NOMO-1 (cell line): ENCODE measurements around the gene SMU1.

Experiments used
- DNase-seq, 2 experiments: peaks; one replicate each; lab custom pipeline; 2025; ENCODE audit not compliant: unreplicated experiment in 2 of 2; lab: John Stamatoyannopoulos, UW

Gene SMU1

DNA sequence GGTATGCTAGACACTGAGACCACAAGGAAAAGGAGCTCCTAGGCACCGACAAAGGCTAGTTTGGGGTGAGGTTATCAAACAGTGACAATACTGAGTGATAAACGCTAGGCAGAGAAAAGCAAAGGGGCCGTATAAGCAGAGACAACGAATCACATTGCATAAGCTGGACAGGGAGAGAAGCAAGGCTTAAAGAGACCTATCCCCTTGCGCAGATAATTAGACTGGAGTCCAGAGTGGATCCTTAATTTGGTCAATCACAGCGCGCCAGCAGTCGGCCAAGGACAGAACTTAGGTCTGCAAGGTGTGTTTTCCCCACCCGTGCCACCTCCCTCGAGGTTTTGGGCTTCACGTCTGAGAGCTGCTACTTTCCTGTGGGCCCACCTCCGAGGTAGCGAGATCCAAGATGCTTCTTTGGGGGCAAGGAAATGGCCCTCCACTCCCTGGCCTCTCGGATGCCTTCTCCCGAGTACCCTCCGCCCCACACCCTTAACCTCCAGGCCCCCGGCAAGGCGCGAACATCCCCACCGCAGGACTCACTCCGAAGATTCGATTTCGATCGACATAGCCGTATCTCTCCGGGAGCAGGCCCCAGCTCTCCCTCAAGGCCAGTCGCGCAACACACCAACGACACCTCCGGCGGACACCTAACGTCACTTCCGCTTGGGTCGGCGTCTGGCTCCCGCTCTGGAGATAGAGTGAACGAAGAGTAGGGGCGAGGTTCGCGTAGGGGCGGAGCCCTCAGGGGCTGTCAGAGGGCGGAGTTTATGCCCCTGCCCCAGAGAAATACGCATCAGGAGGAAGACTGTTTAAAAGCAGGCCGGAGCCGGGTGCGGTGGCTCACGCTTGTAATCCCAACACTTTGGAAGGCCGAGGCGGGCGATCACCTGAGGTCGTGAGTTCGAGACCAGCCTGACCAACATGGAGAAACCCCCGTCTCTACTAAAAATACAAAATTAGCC is at the start of gene SMU1:
Gene SMU1 (minus strand): TSS at position 629 of the 959 bp plus-strand sequence. CDS start 66 bp downstream, at position 563.
- peak; percentile 98 to 99 for DNase-seq

DNA sequence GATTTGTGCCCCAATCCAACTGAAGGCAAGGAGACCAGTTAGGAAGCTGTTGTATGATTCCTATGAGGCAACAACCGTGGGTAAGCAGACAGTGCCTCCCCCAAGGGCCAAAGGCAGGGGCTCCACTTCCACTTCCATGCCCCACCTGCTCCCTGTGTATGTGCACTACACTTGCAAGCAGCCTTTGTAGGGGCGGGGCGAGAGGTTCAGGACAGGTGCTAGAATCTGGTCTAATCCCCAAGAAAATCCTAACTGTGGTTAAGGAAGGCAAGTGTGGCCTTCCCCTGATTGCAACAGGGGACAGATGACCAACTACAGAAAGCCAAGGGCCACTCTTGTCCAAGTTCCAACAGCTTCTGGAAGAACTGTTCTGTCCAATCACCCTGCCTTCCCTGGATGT is 49.0 kb upstream of the SMU1 start:
- DNase-seq, result no peak

DNA sequence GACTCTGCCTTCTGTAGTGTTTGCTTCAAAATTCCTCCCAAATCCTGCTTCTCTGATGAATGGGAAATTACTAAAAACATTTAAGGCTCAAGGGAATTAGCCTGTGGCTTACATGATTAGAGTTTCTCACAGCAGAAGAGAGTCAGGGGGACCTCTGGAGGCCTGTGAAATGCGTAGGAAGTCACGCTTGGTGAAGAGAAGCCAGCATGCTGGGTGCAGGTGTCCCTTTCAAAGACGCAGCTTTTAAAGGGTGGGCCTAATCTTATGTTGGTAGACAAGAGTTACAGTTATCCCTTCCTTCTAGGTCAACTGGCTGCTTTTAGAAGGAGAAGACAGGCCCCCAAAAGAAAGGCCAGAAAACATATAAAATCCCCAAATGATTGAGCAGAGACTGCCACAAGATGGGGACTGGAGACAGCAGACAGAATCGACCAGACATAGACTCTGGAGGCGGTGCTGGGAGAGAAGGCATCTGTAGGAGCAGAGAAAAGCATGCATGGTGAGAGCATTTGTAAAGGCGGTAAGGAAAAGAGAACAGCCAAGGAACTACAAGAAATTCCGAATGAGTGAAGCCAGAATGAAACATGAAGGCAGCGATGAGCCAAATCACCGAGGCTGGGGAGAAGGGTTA is 48.4 kb upstream of the SMU1 start:
- DNase-seq, result no peak

DNA sequence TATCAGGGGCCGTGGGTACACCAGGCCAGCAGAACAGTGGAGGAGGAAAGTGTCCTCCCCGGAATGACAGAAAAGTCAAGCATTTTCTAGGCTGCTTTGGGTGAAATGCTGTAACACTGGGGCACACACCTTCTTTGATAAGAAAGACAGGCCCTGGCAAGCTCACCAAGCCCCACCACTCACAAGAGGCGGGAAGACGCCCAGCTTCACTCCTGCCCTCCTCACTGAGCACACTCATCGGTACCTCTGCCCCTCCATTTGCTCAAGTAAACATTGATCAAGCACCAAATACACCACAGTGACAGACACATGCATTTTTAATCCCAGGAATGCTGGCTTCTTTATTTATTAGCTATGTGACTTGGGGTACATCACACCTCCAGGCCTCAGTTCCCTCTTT is 47.6 kb upstream of the SMU1 start:
- no peak for DNase-seq

DNA sequence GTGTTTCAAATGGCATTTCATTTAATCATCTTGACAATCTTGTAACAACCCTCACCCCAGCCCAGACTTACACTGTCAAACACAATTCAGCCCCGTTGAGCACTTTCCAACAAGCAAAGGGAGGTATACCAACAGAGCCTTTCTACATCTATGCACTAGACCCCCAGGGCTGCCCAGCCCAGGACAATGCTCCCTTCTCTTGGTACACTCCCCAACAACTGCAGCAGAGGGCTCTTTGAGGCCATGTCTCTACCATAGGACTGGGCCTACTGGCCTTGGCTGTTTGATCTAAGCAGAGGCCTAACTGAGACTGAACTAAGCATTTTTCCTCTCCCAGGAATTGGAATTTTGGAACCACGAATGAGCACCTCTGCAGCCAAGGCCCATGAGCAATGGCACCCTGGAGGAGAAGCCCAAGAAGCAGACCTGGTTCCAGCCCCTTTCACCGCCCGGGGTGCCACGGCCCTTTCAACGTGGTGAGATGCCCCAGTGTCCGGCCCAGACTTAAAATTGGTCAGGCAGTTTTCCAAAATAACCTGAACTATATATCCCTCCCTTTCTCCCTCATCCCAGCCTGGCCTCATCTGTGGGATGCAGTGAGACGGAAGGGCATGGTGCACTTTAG is 47.0 kb upstream of the SMU1 start:
- no peak for DNase-seq

DNA sequence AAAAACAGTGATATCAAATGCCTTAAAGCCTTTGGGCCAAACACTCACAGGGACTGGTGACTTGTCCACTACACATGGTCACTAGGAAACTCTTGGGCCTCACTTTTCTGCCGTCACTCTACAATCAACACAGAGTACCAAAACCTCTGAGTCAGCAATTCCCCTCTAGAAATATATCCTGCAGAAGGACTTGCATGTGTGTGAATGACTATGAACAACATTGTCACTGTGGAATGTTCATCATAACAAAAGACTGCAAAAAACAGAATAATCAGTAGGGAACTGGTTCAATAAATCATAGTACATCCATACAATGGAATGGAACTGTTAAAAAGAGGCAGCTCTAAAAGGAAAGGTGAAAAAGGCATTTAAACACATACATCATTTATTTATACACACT is 44.1 kb upstream of the SMU1 start:
- DNase-seq, result no peak

DNA sequence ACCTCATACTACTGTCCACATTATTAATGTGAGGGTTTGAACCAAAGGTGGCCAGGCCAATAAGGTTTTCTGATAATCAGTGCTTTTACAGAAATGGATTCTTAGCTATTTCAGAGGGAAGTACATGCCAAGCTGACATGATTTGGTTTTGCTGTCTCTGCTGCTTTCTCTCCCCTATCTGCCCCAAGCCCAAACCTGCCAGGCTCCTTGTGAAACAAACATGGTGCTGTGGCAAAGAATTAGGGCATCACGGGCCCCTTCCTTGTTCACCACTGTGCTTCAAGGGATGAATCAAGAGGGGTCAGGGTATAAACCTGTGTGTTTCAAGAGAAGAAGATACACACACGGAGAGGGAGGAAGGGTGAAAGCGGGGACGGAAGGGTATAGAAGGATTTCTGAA is 41.3 kb upstream of the SMU1 start:
- peak in 1 of 2 experiments; percentile 21 for DNase-seq

DNA sequence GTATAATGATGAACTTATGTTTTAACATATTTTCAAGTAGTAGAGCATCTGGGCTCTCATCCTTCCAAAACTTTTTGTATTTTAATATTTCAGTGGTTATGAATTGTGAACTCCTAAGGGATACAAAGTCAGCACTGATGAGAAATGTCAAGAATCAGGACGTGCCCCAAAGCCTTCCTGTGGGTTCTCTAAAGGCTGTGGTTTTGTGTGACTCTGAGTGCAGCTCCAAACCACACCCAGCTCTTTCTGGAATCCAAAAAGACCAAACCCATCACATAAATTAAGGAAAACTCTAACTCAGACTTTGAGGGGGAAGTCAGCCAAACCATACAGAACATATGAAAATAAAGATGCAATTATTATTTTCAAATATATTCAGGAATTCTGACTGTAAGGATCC is 40.8 kb upstream of the SMU1 start:
- DNase-seq, result no peak

DNA sequence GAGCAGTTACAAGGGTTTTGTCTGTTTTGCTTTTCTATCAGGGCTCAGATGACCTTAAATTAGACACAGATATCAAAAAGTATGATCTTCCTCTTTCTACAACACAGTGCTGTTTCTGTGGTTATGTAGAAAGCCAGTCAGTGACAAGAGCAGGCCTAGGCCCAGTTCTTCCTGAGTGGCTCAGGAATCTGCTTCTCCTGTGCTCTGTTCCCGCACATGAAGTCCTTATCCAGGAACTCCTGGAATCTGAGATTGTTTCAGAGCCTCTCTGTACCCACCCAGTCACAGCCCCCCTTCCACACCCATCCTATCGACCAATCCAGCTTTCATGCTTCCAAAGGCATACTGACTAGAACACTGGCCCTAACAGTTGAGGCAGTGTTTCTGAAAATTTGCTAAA is 40.4 kb upstream of the SMU1 start:
- DNase-seq, result peak in 1 of 2 experiments; percentile 61

DNA sequence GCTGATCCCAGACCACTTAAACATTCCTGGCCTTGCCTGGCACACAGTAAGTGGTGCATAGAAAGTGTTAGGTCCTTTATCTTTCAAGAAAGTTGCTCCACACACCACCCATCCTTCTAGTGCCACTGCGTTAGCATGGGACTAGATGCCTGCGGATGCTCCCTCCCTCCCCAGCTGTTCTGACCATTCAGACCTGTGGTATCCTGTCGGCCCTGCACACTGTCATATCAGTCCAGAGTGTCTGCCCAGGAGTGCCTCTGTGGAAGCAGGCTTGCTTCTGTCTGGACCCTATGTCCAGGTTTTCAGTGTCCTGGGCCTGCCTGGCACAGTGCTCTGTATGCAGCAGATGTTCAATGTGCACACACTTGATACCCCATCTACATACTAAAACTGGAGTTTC is 38.3 kb upstream of the SMU1 start:
- DNase-seq, result no peak

DNA sequence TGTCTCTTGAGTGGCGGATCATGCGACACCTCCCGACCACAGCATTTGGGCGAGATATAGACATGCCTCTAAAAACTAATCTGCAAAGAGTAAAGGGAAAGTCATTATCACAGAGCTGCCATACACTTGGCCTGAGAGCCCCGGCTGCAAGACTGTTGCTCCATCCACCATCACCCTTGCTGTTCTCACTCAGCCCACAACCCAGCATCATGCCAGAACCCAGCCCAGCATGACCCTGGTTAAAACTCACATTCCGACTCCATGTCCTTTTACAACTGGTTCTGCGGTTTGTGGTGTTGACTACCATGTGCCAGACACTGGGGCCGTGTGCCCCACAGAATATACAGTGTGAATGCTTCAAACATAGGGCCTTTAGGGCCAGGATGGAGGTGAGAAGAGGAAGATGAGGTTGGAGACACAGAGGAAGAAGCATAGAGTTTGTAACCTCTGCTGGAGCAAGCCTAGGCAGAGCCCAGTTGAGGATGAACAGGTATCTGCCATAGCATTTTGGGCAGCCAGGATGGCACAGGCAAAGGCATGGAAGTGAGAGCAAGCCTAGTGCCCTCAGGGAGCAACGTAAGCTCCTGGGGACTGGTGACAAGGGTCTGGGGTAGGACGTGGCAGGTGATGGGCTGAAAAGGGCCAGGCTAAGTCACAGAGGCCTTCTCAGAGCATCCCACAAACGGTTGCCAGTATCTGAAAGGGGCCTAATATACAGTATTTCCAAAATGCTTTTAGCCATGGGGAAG is 37.5 kb upstream of the SMU1 start:
- no peak for DNase-seq

DNA sequence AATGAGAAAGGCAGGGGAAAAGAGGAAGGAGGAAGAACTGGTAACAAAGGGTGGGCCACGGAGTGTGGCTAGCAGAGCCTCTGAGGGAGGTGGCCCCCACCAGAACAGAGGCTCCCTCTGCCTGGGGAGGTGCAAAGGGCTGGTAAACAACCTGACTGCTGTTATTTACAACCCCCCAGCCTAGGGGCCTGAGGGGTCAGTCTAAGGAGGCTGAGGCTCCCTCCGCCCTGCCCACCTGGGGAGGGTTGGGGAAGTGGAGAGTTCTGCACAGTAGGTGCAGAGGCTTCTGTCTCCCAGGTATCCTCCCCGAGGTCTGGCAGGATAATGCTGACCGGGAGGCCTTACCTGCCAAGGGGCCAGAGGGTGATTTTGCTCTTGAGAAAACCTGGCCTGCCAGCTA is 35.6 kb upstream of the SMU1 start:
- no peak for DNase-seq

DNA sequence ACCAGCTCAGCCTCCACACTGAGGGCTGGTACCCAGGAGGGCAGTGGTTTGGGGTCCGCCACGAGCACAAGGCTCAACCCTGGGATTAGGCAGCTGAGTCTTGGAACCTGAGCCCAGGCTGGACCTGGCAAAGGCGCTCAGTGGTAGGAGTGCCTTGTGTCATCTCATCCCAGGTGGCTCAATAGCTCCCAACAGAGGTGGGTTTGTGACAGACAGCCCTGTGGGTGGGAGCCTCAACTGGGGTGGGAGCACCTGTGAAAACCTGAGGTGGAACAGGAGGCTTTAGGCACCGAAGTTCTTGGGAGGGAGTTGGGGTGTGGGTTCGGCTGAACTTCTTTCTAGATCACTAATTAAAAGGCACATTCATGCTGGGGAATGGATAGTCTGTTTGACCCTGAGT is 35.2 kb upstream of the SMU1 start:
- DNase-seq, result no peak

DNA sequence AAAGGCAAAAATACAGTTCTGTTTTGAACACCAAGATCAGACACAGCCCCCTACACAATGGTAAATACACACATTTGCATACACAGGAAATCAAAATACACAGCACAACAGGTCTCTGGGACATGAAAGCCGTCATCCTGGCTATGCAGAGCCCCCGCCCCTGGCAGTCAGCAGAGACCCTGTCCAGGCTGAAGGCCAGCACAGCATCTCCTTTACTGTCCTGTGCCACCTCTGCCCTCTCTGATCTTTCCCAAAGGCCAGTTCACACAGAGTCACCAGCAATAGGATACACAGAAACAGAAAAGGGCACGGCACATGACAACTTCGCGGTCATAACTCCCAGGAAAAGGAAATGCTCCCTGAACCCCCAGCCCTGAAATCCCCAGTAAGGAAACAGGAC is 34.2 kb upstream of the SMU1 start:
- no peak for DNase-seq

DNA sequence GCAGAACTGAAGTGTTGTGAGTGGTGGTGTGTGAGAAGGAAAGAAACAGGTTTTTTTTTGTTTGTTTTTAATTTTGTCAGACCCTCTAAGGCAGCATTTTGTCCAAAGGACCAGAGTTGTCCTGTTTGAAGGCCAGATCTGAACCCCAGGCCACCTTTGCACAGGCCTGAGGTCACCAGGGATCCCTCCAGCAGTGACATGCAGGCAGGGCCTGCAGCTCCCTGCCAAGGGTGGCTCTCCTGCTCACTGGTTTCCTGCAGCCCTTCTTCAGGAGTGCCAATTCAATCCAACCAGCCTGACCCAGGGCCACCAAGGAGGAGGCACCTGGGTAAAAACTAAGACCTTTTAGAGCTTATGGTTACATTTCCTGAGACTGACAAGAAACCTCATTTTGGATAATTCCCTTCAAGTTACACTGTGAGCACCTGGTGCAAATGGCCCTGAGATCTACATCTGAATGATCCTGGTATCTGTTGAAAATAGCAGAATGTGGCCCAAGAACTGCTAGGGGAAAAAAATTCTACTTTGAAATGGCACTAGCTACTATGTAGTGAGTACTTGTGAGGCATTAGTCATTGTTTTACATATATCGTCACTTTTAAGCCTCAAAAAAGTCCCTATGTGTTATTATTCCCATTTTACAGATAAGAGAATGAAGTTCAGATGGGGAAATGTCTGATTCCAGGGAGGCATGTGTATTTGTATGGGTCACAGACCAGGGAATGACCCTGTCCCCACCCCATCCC is 33.5 kb upstream of the SMU1 start:
- no peak for DNase-seq

DNA sequence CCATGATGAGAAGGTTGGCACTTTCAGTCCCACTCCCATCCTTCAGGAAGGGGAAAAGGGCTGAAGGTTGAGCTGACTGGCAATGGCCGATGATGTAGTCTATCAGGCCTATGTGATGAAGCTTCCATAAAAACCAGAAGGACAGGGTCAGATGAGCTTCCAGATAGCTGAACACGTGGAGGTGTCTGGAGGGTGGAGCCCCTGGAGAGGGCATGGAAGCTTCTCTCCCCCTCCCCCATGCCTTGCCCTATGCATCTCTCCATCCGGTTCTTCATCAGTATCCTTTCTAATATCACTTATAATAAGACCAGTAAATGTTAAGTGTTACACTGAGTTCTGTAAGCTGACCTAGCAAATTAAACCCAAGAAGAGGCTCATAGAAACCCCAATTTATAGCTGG is 32.6 kb upstream of the SMU1 start:
- no peak for DNase-seq

DNA sequence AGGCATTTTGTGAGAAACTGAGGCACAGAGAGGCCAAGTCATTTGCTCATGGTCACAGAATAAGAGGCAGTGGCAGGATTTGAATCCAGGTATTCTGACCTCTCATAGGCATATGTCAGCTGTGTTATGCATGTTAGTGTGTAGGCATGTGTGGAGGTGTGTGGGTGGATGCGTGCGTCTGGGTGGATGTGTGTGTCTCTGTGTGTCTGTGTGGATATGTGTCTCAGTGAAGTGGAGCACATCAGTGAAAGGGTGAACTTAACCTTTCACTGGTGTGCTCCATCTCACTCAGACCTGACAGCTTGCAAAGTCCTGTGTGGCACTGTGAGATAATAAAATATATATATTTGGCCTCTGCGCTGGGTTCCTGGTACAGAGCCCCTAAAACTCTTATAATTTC is 32.0 kb upstream of the SMU1 start:
- no peak for DNase-seq

DNA sequence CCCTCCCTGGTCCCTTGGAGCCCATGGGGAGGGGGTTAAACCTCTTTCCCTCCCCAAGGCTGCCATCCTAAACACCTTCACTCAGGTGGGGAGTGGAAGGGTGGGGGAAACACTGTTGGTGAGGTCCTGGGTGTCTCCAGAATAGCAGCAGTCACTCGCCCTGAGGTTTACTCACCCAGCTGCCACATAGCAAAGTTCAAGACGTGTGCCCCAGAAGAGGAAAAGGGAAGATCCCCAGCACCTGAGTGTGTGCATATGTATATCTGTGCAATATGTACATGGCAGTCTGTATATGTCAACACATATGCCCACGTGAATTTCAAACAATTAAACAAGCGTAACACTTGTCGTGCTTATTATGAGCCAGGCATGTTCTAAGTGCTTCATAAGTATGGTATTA is 31.3 kb upstream of the SMU1 start:
- no peak for DNase-seq

DNA sequence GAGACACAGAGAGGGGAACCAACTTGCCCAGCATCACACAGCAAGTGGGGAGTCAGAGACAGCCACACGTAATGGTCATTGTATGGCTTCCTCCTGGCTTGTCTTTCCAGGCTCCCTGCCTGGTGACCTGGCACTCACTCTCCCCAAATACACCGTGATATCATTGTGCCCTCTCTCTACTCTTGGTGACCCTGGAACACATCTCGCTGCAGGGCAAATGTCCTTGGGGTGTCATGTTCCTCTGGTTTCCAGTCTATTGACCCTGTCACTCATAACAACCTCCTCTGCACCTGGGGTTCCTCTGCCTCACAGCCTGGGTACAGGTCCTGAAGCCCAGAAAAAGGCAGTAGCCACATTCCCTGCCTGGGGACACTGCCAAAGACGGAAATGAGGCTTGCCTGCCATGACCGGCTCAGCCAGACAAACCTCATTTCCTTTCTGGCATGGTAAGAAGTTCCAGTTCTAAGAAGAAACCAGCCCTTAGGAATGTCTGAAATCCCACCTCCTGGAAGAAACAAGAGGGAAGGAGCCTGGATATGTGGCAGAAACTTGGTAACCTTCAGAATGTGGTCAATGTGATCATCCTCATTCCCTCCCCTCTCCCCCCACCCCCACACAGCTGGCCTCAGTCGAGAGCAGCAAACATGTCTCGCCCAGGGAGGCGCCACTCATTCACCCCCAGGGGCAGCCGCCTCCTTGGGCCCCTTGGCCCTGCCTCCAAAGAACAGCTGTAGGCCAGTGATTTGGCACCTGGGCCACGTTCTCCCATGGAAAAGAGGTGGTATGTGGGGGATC is 30.6 kb upstream of the SMU1 start:
- DNase-seq, result no peak

DNA sequence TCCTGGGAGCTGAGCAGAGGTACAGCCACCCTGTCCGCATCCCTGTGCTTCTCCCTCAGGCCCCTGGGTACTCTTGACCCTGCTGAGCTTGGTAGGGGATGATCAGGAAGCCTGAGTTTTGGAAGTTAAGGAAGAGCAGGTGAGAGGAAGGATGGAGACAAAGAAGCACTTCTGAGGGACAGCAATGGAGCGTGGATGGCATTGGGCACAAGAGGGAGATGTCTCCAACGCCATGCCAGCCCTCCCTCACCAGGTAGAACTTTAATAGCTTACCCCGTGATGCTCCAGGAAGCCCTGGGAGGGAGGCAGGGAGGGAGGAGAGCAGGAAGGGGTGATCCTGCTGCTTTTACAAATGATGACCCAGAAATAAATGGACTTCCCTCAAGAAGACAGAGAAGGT is 29.9 kb upstream of the SMU1 start:
- DNase-seq, result no peak
